ENCODE results near the gene GHITM. TPM values are rescaled to one million over a fixed set of nuclear protein-coding genes. Genes with fewer than 3 reads are reported as not detected.

The GHITM gene
- total and polyA plus RNA-seq, 2 of the 13 experiments (the other 11 are each of a cell fraction or from before 2014, with no cell fraction given), result 163 to 212 TPM

DNA sequence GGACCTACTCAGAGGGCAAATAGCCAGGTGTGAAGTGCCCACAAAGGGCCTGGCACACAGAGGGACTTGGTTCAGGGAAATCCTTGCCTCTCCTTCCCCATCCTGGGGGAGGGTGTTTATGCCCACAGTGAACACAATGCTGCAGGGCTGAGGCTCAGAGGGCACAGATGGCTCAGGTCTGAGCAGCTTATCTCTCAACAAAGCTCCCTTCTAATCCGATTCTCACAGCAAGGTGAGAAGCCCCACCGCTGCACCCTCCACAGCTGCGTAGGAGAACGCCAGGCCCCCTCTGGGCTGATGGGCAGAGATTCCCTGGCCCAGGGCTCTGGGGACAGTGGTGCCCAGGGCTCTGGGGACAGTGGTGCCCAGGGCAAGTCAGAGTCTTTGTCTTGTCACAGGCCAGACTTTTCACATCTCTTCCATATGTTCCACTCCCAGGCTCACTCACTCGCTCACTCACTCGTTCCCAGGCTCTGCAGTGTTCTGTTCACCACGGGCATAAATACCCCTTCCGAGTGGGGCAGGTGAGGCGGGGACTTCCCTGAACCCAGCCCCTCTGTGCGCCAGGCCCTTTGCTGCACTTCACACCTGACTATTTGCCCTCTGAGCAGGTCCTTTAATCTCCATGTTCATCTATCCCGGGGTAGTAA is 46.3 kb downstream of the GHITM start:
- Histone ChIP-seq H3K9ac (ENCODE audit: insufficient read depth, low read depth, low read length) (no peak overlapping the region), H3K4me3 (replicated peaks in 1 of 3; ENCODE audit: insufficient read depth in 1 of 3, low read depth in 2 of 3, low read length in 3 of 3) (no peak overlapping the region), H3K4me1 (ENCODE audit: insufficient read depth, low read length) (no peaks in the 10 kb centered on the region), H3K4me2 (ENCODE audit: low read depth, low read length) (no peak overlapping the region), H3K27me3 (ENCODE audit: control insufficient read depth in 1 of 2, insufficient read depth in 2 of 2, low read length in 2 of 2) (peaks cover 4 to 8% of the 10 kb centered on the region in 2 experiments; a peak in 3 of 5 replicates), H4K20me1 (ENCODE audit: insufficient read depth, low read length) (no peaks in the 10 kb centered on the region), H3K27ac (ENCODE audit: extremely low read length, insufficient read depth, low read length) (no peak overlapping the region), H3K9me3 (ENCODE audit: low read length) (no peaks in the 10 kb centered on the region), H3K79me2 (ENCODE audit: insufficient read depth, low read length) (no peaks in the 10 kb centered on the region), H2AFZ (ENCODE audit: low read length) (no peak overlapping the region), H3K36me3 (replicated peaks in 1 of 2; ENCODE audit: control insufficient read depth in 1 of 2, insufficient read depth in 2 of 2, low read length in 2 of 2) (no peaks in the 10 kb centered on the region)
- no peak for TF ChIP-seq IRF1 (CRISPR knock-in tag; IDR thresholded peaks at IDR 0.05; ENCODE audit: low read depth)
- TF ChIP-seq ZNF619 (CRISPR knock-in tag; IDR thresholded peaks at IDR 0.05), result no peak
- TF ChIP-seq HNRNPH1 (optimal IDR thresholded peaks at IDR 0.05; ENCODE audit: low read depth, low read length), result no peak
- TF ChIP-seq ZFP37 (CRISPR knock-in tag; IDR thresholded peaks at IDR 0.05; ENCODE audit: borderline replicate concordance), result no peak
- TF ChIP-seq ZNF333 (CRISPR knock-in tag; IDR thresholded peaks at IDR 0.05; ENCODE audit: borderline replicate concordance), result no peak
- no peak for TF ChIP-seq HINFP (CRISPR knock-in tag; IDR thresholded peaks at IDR 0.05; ENCODE audit: low read depth)
- no peak for TF ChIP-seq ZNF614 (CRISPR knock-in tag; IDR thresholded peaks at IDR 0.05; ENCODE audit: borderline replicate concordance)
- in situ Hi-C loops (cut with HindIII; ENCODE audit: extremely low pct_ligation_motif_present, low pct_unique_long_range_greater_than_20kb) (no loop called here), intact Hi-C loops (cut with micrococcal nuclease; ENCODE audit: unreplicated experiment) (no loop called here)
- FAIRE-seq (no peak), DNase-seq (ENCODE audit: low spot score) (no peak), ATAC-seq (no peak)
- CTCF ChIA-PET (ENCODE audit: low intra/inter-chr PET ratio, low total read pairs), result no interaction called here
- WGBS (ENCODE audit: low lambda C conversion rate), result 2% methylated on average over 11 of the region's 11 CpGs
- no TSS peak for BruUV-seq (replicated peaks)
- POLR2A ChIA-PET, result no interaction called here

Data from HepG2 (cell line).